Esophagus squamous epithelium (tissue), 5 donors: ENCODE results near the gene TPPP. TPM values are rescaled to one million over a fixed set of nuclear protein-coding genes. Genes with fewer than 3 reads are reported as not detected.

ENCODE experiments used
- DNase-seq: peaks from one replicate; lab custom pipeline; 2025; lab: John Stamatoyannopoulos, UW
- H3K27ac ChIP-seq, 4 donors: fragments of 200-600 bp; sonication (generic); one replicate each; pipeline ENCODE4 v1.5.1; 2016 to 2019; ENCODE audit warnings: mild to moderate bottlenecking in 1 of 4
- H3K27me3 ChIP-seq, 4 donors: fragments of 200-600 bp; sonication (generic); 1 replicate in 3 of 4; 2 replicates in 1 of 4; pipeline versions ENCODE4 v1.5.1 to v1.6.0; 2017 to 2021; ENCODE audit warnings: antibody characterized with exemption in 1 of 4
- H3K36me3 ChIP-seq, 3 donors: fragments of 200-600 bp; sonication (generic); one replicate each; pipeline ENCODE4 v1.5.1; 2016 to 2019
- H3K4me1 ChIP-seq, 3 donors: fragments of 200-600 bp; sonication (generic); one replicate each; pipeline ENCODE4 v1.5.1; 2017 to 2019
- H3K4me3 ChIP-seq, 4 donors: fragments of 200-600 bp; sonication (generic); 1 replicate in 3 of 4; 2 replicates in 1 of 4; pipeline ENCODE4 v1.5.1; 2016 to 2019; ENCODE audit warnings: mild to moderate bottlenecking in 2 of 4, moderate library complexity in 1 of 4
- H3K9me3 ChIP-seq, 3 donors: fragments of 200-600 bp; sonication (generic); one replicate each; pipeline ENCODE4 v1.5.1; 2016 to 2019
- CTCF ChIP-seq, 6 experiments: fragments of 450-650 bp in 4 of 6; fragments of 200-600 bp in 2 of 6; sonication (generic) in 2 of 6; IDR thresholded peaks; one replicate each; pipeline ENCODE4 v1.5.1; 2016 to 2019; ENCODE audit warnings: antibody characterized with exemption in 6 of 6, mild to moderate bottlenecking in 4 of 6, moderate library complexity in 4 of 6
- POLR2A ChIP-seq, 4 donors: fragments of 450-650 bp; IDR thresholded peaks; one replicate each; pipeline ENCODE4 v1.6.1; 2017; ENCODE audit warnings: antibody characterized with exemption in 4 of 4, mild to moderate bottlenecking in 4 of 4, moderate library complexity in 3 of 4
- WGBS, 2 donors: methylation state at CpG; one replicate each; pipeline ENCODE4 v1.1.5; 2018; 5-methylcytosine and 5-hydroxymethylcytosine counted together
- intact Hi-C: fragments of 100-400 bp; cut with DNase I; formaldehyde crosslinking; loops from one replicate; pipeline ENCODE4 v1.15.0; 2022
- total RNA-seq, 4 donors: library from RNA; depleted of rRNA; stranded (reverse); fragments of >200 nt; gene quantifications; one replicate each; pipeline ENCODE4 v1.1.0, GENCODE V29; 2016
- donor health status: DM: yes; HTN: yes; CAD: no.

TPPP gene
- total RNA-seq, 4 donors from 2014 or later = 1.7 to 5.8 (median 5.5) TPM

DNA sequence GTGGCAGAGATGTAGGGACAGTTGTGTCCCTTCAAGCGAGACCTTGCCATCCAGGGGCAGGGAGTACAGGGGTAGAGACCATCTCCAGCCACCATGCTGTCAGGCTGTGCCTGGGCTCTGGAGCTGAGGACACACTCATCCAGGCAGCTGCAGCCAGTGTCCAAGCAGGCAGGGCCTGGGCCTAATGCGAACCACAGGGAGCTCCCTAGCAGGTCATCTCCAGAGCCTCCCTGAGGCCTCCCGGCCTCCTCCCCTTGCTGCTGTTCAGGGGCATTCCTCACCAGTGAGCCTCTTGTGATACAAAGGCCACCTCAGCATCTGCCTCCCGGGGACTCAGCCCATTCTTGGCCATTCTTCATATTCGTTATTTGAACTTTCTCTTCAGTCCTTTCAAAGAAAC lies 35.0 kb downstream of the TPPP start:
- Histone ChIP-seq H3K4me1 (peaks cover 0 to under 1% (median 0%) of the 10 kb centered on the region in 3 donors), H3K36me3 (peaks cover 0 to 79% (median 3%) of the 10 kb centered on the region in 3 donors), H3K4me3 (no peak overlapping the region), H3K9me3 (no peaks in the 10 kb centered on the region), H3K27ac (no peak overlapping the region), H3K27me3 (no peaks in the 10 kb centered on the region)
- WGBS, 2 donors = 96% methylated on average over 3 to 5 of the region's 5 CpGs
- no peak for TF ChIP-seq POLR2A (IDR thresholded peaks at IDR 0.05)
- TF ChIP-seq CTCF (IDR thresholded peaks at IDR 0.05) = no peak
- no peak for DNase-seq
- intact Hi-C loops = no loop called here

GRCh38 chr5:657570-657969 lies 35.6 kb downstream of the TPPP start:
- Histone ChIP-seq H3K27me3 (no peaks in the 10 kb centered on the region), H3K4me1 (no peaks in the 10 kb centered on the region), H3K27ac (no peak overlapping the region), H3K9me3 (no peaks in the 10 kb centered on the region), H3K36me3 (peaks cover 0 to 79% (median 0%) of the 10 kb centered on the region in 3 donors), H3K4me3 (no peak overlapping the region)
- no peak for DNase-seq
- intact Hi-C loops = no loop called here
- whole genome bisulfite sequencing, 2 donors = 76 to 79% methylated on average over 6 of the region's 6 CpGs
- TF ChIP-seq CTCF (IDR thresholded peaks at IDR 0.05) (no peak), POLR2A (IDR thresholded peaks at IDR 0.05) (no peak)

GRCh38 chr5:655406-655805 lies 37.7 kb downstream of the TPPP start:
- intact Hi-C loops = no loop called here
- no peaks in the 10 kb centered on the region for H3K27me3 ChIP-seq
- no peak overlapping the region for H3K27ac ChIP-seq
- 95% methylated on average over 13 of the region's 13 CpGs for WGBS, 2 donors
- no peak overlapping the region for H3K4me3 ChIP-seq
- H3K9me3 ChIP-seq = no peaks in the 10 kb centered on the region
- TF ChIP-seq CTCF (IDR thresholded peaks at IDR 0.05) (no peak), POLR2A (IDR thresholded peaks at IDR 0.05) (no peak)
- no peaks in the 10 kb centered on the region for H3K4me1 ChIP-seq
- H3K36me3 ChIP-seq = peaks cover 0 to 70% (median 3%) of the 10 kb centered on the region in 3 donors
- no peak for DNase-seq

DNA sequence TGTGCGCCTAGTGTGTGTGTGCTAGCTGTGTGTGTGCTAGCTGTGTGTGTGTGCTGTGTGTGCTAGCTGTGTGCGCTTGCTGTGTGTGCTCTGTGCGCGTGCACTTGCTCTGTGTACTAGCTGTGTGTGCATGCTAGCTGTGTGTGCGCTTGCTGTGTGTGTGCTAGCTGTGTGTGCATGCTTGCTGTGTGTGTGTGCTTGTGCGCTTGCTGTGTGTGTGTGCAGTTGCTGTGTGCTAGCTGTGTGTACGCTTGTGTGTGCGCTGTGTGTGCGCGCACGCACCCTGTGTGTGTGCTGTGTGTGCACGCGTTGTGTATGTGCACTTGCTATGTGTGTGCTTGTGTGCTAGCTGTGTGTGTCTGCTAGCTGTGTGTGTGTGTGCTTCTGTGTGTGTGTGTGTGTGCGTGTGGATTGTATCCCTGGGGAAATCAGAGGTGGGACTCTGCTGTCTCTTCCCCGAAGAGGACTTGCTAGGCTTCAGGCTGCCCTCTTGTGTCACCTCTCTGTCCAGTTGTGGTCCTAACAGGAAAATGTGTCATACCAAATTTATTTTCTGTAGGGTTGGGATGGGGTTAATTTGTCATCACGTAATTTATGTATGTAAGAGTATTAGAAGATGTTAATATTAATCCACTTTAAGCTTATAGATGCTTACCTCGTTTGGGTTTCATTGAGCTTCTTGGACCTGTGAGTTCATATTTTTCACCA lies 38.9 kb downstream of the TPPP start:
- Histone ChIP-seq H3K4me1 (no peaks in the 10 kb centered on the region), H3K36me3 (peaks cover 0 to 58% (median 3%) of the 10 kb centered on the region in 3 donors), H3K4me3 (no peak overlapping the region), H3K27ac (no peak overlapping the region), H3K27me3 (no peaks in the 10 kb centered on the region), H3K9me3 (no peaks in the 10 kb centered on the region)
- no peak for DNase-seq
- 67 to 78% methylated on average over 7 to 14 of the region's 17 CpGs for WGBS, 2 donors
- TF ChIP-seq CTCF (IDR thresholded peaks at IDR 0.05) (no peak), POLR2A (IDR thresholded peaks at IDR 0.05) (no peak)
- intact Hi-C loops = no loop called here

- no peak for DNase-seq
- H3K4me1 ChIP-seq = no peaks in the 10 kb centered on the region
- TF ChIP-seq CTCF (IDR thresholded peaks at IDR 0.05) (no peak), POLR2A (IDR thresholded peaks at IDR 0.05) (no peak)
- H3K9me3 ChIP-seq = no peaks in the 10 kb centered on the region
- H3K27ac ChIP-seq = no peak overlapping the region
- H3K27me3 ChIP-seq = no peaks in the 10 kb centered on the region
- no peak overlapping the region for H3K4me3 ChIP-seq
- 74 to 77% methylated on average over 4 to 7 of the region's 11 CpGs for WGBS, 2 donors
- peaks cover 0 to 54% (median 3%) of the 10 kb centered on the region in 3 donors for H3K36me3 ChIP-seq
- intact Hi-C loops = no loop called here
Observed at GRCh38 chr5:652773-653350, 40.3 kb downstream of the TPPP start.
